ENCODE results near the gene AP4B1. TPM values are rescaled to one million over a fixed set of nuclear protein-coding genes. Genes with fewer than 3 reads are reported as not detected.

Gene AP4B1
- total RNA-seq, 1 experiment from 2014 or later = 11.1 TPM

DNA sequence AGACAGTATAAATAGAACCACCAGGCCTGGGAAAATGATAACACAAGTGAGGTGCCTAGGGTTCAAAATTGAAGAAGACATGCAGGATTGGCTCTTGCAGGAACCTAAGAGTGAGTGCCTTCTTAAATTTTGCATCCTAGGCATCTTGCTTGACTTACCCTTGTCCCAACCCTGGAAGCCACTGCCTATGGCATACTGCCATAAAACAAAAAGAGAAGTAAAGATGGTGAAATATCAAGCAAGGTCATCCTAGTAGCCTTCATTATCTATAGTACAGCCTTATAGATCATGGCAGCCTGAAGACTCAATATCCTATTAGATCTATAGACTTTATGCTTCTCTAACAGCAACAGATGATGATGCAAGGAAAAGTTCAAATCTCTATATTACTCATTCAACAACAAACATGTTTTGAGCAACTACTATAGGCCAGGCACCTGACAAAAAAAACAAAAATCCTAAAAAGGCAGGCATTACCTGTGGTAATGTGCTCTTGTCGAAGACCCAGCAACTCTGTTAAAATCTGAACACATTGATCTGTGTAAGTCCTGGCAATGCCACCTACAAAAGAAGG, 6.3 kb downstream of the AP4B1 start (continued):
- TF ChIP-seq ELF1 (IDR thresholded peaks at IDR 0.05; ENCODE audit: borderline replicate concordance, low read depth) (no peak), TCF7L2 (IDR thresholded peaks at IDR 0.05; ENCODE audit: borderline replicate concordance, extremely low read depth, insufficient read depth, insufficient read length) (no peak)

DNA sequence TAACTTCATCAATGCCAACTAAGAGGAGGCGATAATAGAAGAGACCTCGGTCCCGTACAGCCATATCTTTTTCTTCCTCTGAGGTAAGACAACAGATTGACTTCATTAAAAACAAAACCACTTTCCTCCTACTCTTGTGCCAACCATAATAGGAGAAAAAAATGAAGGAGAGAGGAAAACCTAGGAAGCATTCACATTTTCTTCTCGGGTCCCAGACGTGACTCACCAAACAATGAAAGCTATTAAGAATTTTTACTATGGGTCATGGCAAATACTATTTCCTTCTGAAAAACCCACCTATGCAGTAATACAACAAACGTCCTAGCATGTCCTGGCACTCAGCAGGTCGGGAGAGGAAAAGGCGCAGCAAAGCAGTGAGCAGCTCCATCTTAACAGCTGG, 8.6 kb downstream of the AP4B1 start:
- Histone ChIP-seq H3K9me2 (ENCODE audit: insufficient read depth) (no peaks in the 10 kb centered on the region), H4K20me1 (ENCODE audit: insufficient read depth) (no peaks in the 10 kb centered on the region), H3K27ac (ENCODE audit: low read depth, low read length) (no peak overlapping the region), H3K4me3 (replicated peaks in 1 of 2; ENCODE audit: low read depth in 1 of 2, low read length in 2 of 2) (no peak overlapping the region), H3K79me2 (ENCODE audit: insufficient read depth, low read length) (no peaks in the 10 kb centered on the region), H3K36me3 (ENCODE audit: control insufficient read depth in 1 of 2, insufficient read depth in 2 of 2, low read length in 2 of 2) (peaks cover 8 to 9% of the 10 kb centered on the region in 2 experiments; a peak in 1 of 4 replicates), H2AFZ (ENCODE audit: low read depth, low read length, poor library complexity, severe bottlenecking) (no peak overlapping the region), H3K4me2 (ENCODE audit: low read length) (no peak overlapping the region), H3K9me3 (ENCODE audit: control insufficient read depth in 1 of 2, insufficient read depth in 1 of 2, low read depth in 1 of 2, low read length in 2 of 2) (no peaks in the 10 kb centered on the region), H3K9ac (ENCODE audit: low read length) (no peak overlapping the region), H3K4me1 (ENCODE audit: control insufficient read depth in 1 of 2, insufficient read depth in 2 of 2, low read length in 2 of 2) (no peaks in the 10 kb centered on the region), H3K27me3 (ENCODE audit: insufficient read depth, low read length) (no peaks in the 10 kb centered on the region)
- no TSS peak for BruUV-seq (replicated peaks)
- no peak for ATAC-seq
- ChIA-PET RAD21 (ENCODE audit: low non-redundant PET in 1 of 2, low total read pairs in 2 of 2, uncharacterized antibody in 2 of 2, unreplicated experiment in 2 of 2) (no interaction called here), CTCF (no interaction called here), POLR2A (no interaction called here)
- no peak for DNase-seq (ENCODE audit: low read depth, low spot score)
- no peak for TF ChIP-seq ZBTB33 (IDR thresholded peaks at IDR 0.05; ENCODE audit: extremely low read depth, insufficient replicate concordance, low read length)
- no peak for TF ChIP-seq EZH2 (IDR thresholded peaks at IDR 0.05)
- TF ChIP-seq, protein P1, sequence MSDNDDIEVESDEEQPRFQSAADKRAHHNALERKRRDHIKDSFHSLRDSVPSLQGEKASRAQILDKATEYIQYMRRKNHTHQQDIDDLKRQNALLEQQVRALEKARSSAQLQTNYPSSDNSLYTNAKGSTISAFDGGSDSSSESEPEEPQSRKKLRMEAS (IDR thresholded peaks at IDR 0.05) = no peak
- TF ChIP-seq ZNF274 (IDR thresholded peaks at IDR 0.05; ENCODE audit: low read depth, low read length) = no peak
- no peak for TF ChIP-seq SRF (IDR thresholded peaks at IDR 0.05; ENCODE audit: low read depth)
- no peak for TF ChIP-seq ELF1 (IDR thresholded peaks at IDR 0.05; ENCODE audit: borderline replicate concordance, low read depth)
- TF ChIP-seq CBX3 (IDR thresholded peaks at IDR 0.05; ENCODE audit: low read depth) = no peak
- no peak for TF ChIP-seq SP1 (IDR thresholded peaks at IDR 0.05; ENCODE audit: low read depth)
- TF ChIP-seq SIN3A (IDR thresholded peaks at IDR 0.05; ENCODE audit: low read depth) = no peak
- no peak for TF ChIP-seq FOSL1 (IDR thresholded peaks at IDR 0.05; ENCODE audit: low read depth)
- TF ChIP-seq JUND (IDR thresholded peaks at IDR 0.05) = no peak
- TF ChIP-seq, protein P2, sequence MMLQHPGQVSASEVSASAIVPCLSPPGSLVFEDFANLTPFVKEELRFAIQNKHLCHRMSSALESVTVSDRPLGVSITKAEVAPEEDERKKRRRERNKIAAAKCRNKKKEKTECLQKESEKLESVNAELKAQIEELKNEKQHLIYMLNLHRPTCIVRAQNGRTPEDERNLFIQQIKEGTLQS (IDR thresholded peaks at IDR 0.05) = no peak
- TF ChIP-seq POLR2AphosphoS5 (IDR thresholded peaks at IDR 0.05; ENCODE audit: low read depth, low read length) = no peak
- TF ChIP-seq, protein P3, sequence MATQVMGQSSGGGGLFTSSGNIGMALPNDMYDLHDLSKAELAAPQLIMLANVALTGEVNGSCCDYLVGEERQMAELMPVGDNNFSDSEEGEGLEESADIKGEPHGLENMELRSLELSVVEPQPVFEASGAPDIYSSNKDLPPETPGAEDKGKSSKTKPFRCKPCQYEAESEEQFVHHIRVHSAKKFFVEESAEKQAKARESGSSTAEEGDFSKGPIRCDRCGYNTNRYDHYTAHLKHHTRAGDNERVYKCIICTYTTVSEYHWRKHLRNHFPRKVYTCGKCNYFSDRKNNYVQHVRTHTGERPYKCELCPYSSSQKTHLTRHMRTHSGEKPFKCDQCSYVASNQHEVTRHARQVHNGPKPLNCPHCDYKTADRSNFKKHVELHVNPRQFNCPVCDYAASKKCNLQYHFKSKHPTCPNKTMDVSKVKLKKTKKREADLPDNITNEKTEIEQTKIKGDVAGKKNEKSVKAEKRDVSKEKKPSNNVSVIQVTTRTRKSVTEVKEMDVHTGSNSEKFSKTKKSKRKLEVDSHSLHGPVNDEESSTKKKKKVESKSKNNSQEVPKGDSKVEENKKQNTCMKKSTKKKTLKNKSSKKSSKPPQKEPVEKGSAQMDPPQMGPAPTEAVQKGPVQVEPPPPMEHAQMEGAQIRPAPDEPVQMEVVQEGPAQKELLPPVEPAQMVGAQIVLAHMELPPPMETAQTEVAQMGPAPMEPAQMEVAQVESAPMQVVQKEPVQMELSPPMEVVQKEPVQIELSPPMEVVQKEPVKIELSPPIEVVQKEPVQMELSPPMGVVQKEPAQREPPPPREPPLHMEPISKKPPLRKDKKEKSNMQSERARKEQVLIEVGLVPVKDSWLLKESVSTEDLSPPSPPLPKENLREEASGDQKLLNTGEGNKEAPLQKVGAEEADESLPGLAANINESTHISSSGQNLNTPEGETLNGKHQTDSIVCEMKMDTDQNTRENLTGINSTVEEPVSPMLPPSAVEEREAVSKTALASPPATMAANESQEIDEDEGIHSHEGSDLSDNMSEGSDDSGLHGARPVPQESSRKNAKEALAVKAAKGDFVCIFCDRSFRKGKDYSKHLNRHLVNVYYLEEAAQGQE (IDR thresholded peaks at IDR 0.05; ENCODE audit: low read depth) = no peak
- intact Hi-C loops (cut with micrococcal nuclease) = no loop called here
